GM15510 (cell line): ENCODE results near the gene SRSF10.

Source experiments
- POLR2A ChIP-seq: IDR thresholded peaks from 3 replicates; pipeline ENCODE4 v1.6.1; 2011; ENCODE audit warnings: borderline replicate concordance; ENCODE audit not compliant: insufficient read length; ENCODE audit errors: extremely low read depth

SRSF10 gene

DNA sequence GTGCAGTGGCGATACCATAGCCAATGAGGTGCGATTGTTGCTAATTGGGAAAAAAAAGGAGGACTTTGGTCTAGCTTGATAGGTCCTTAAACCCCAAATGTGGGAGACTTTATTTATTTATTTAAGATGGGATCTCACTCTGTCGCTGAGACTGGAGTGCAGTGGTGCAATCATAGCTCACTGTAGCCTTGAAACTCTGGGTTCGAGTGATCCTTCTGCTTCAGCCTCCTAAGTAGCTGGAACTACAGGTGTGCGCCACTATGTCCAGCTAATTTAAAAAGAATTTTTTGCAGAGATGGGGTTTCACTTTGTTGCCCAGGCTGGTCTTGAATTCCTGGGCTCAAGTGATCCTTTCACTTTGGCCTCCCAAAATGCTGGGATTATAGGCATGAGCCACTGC lies 24.0 kb upstream of the SRSF10 start:
- no peak for TF ChIP-seq POLR2A

DNA sequence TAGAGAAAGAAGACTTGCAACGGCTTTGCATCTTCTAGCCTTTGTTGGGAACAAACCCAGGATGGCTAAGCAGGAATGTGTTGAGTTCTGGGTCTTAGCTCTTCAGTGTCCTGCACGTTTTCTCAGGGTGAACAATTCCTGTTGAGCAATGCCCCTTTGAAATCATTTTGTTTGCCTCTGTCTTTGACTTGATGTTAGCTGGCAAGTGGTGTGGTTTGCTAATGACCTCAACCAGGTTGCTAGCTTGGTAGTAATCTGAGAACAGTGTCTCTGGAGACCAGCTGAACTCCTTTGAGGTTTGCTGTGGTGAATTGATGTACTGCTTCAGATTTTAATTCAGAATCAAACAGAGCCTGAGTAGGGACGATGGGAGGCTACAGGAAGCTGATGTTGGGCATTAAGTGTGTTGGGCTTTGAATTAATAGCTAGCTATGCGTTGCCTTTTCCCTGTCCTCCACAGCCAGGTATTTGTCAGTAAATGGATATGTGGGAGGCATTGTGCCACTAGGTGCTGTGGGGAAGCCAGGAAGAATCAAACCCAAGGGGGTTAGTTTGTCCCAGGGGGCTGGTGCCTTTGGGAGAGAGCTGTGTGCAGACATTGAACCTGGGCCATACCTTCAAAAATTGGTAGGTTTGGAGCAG lies 23.3 kb upstream of the SRSF10 start:
- no peak for TF ChIP-seq POLR2A

DNA sequence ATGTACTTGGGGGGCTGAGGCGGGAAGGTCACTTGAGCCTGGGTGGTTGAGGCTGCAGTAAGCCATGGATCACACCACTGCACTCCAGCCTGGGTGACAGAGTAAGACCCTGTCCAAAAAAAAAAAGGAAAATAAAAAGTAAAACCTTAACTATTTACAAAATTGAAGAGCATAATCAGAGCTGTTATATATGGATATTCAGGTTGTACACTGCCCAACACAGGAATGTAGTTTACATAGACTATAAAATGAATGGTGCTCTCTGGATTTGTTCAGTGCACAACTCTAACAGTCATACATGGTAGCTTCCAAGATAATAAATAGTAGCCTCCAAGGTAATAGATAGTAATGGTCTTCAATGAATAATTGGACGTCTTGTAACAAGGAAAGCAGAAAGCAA lies 22.6 kb upstream of the SRSF10 start:
- no peak for TF ChIP-seq POLR2A

DNA sequence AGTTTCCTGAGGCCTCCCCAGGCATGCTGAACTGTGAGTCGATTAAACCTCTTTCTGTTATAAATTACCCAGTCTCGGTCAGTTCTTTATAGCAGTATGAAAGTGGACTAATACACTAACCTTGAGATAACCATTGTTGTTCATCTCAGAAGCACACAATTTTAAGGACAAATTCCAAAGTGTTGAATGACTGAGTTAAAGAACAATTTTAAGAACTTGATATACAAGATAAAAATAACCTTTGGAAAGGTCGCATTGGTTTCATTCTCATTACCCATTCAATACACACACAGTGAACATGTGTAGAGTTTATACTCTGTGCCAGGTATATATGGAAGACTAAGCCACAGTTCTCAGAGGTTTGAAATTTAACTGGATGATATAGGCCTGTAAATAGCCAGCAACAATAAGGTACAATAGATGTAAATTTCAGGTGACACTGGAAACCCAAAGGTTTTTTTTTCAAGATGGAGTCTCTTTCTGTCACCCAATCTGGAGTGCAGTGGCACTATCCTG lies 19.1 kb upstream of the SRSF10 start:
- TF ChIP-seq POLR2A: no peak

DNA sequence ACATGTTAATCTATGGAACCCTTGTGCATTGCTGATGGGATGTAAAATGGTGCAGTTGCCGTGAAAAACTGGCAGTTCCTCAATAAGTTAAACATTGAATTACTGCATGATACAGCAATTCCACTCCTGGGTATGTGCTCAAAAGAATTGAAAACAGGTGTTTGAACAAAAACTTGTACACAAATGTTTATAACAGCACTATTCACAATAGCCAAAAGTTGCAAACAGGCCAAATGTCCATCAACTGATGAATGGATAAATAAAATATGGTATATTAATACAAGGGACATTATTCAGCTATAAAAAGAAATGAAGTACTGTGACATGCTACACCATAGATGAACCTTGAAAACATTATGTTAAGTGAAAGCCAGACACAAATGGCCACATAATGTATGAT lies 17.7 kb upstream of the SRSF10 start:
- TF ChIP-seq POLR2A: no peak

DNA sequence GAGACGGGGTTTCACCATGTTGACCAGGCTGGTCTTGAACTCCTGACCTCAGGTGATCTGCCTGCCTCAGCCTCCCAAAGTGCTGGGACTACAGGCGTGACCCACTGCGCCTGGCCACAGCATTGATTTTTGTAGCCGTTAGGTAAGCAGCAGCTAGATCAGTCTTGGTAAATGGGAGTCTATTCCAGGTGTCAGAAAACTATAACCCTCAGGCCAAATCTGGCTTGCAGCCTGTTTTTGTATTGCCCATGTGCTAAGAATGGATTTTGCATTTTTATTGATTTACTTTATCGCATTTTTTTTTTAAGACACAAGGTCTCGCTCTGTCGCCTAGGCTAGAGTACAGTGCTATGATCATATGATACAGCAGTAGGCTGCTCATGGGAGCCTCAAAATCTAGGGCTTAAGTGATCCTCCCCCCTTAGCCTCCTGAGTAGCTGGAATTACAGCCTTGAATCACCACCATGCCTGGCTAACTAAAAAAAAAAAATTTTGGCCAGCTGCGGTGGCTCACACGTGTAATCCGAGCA lies 16.6 kb upstream of the SRSF10 start:
- TF ChIP-seq POLR2A: no peak

DNA sequence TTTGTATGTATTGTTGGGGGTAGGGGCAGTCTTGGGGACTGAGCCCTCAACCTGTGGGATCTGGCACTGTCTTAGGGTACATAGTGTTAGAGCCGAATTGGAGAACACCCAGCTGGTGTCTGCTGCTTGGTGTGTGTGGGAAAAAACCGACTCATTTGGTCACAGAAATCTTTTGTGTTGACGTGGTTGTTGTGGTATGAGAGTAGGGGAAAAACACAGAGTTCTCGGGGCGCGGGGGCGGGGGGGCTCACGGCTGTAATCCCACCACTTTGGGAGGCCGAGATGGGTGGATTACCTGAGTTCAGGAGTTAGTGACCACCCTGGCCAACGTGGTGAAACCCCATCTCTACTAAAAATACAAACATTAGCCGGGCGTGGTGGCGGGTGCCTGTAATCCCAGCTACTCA lies 15.3 kb upstream of the SRSF10 start:
- TF ChIP-seq POLR2A: no peak

DNA sequence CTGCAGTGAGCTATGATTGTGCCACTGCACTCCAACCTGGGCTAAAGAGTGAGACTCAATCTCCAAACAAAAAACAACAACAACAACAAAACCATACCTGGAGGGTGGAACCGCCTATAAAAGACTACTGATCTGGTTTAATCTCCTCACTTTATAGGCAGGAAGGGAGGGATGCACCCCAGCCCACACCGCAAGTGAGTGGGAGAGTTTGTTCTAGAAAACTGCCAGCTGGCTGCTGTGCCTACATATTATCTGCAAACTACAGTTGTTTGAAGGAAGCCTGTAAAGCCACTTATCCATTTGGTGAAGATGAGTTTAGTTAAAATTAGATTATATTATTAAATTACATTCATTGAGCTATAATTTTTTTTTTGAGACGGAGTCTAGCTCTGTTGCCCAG lies 9.1 kb upstream of the SRSF10 start:
- TF ChIP-seq POLR2A: no peak

DNA sequence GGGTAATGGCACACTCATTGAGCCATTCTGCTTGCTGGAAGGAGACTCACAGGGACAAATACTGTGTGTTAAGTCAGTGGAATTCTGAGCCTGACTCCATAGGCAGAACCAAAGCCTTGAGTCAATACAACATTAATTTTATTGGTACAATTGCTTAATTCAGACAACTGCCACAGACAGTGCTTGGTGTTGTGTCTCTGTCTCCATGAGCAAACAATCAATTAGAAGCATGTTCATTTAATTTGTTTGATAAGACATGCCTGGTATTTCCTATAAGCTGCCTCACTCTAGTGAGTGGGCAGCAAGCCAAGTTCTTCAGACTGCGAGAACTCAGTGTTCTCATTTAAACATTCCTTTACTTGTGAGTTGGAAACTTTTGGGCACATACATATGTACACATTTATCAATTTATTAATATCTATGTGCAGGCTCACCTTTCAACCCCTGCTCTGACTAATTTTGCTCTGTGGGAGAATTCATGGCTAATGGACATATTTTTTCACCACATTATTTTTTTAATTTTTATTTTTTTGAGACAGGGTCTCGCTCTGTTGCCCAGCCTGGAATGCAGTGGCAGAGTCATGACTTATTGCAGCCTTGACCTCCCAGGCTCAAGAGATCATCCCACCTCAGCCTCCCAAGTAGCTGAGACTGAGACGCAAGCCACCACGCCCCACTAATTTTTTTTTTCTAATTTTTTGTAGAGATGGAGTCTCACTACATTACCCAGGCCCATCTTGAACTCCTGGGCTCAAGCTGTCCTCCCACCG lies 4.5 kb upstream of the SRSF10 start:
- no peak for TF ChIP-seq POLR2A

DNA sequence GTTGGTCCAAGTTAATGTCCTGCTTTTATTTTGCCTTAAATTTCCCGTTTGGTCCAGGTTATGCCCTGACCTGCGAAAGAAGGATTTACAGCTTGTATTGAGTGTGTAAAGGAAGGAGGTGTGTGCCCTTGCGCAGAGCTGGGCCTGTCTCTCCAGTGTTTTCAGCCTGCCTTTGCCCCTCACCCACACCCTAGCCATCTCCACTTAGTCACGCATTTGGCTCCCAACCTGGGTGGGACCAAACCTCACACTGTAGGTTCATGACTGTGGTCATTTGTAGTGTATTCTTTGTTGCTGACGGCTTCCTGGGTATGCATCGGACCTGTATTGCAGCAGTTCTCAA lies 572 bp upstream of the SRSF10 start:
- TF ChIP-seq POLR2A: no peak

DNA sequence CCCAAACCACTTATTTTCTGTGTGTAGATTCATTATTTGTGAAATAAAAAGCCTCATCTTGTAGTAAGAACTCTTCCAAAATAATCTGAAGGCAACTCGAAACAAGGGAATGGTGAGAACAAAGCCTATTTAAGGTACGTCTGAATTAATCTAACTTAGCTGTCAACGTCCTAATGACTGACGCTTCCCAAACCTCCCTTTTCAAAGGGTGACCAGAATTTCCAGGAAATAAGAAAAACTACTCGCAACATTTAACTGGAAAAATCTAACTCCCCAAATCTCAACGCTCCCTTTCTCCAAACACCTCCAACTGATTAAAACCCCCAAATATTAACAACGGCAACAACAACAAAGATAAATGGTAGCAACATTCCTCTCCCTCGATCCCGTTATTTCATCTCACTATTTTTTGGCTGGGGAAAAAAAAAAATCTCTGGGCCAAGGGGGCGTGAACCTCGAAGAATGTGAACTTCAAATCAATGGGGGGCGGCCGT lies 693 bp downstream of the SRSF10 start:
- TF ChIP-seq POLR2A: no peak

DNA sequence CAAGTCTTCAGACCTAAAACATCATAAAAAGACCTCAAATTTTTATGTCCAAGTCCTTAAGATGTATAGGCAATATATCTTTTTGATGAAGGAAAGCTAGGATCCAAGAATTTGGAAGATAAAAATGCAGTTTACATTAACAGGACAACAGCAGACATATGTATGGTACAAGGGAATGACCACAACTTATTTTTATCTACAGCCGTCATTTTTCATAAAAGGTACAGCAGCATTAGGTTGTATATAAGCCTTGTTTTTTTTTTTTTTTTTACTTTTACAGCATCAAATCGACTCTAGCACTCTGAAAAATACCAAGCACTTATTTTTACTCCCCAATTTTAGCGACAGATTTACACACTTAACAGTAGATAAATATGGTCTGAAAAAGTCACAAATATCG lies 1.3 kb downstream of the SRSF10 start:
- no peak for TF ChIP-seq POLR2A

DNA sequence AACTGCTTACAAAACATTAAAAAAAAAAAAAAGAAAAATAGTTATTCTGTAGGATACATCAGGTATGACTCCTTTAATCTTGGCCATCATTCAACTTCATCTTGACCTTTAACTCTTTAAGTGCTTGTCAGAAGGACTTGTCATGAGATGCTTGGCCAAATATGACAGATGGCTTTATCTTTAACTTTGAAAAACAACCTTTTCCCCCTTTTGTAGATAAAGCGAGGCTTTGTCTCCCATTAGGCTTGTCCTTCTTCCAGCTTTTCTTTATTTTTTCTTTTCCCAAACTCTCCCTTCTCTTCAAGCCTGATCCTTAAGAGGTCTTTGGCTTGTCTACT lies 2.3 kb downstream of the SRSF10 start:
- TF ChIP-seq POLR2A: no peak

DNA sequence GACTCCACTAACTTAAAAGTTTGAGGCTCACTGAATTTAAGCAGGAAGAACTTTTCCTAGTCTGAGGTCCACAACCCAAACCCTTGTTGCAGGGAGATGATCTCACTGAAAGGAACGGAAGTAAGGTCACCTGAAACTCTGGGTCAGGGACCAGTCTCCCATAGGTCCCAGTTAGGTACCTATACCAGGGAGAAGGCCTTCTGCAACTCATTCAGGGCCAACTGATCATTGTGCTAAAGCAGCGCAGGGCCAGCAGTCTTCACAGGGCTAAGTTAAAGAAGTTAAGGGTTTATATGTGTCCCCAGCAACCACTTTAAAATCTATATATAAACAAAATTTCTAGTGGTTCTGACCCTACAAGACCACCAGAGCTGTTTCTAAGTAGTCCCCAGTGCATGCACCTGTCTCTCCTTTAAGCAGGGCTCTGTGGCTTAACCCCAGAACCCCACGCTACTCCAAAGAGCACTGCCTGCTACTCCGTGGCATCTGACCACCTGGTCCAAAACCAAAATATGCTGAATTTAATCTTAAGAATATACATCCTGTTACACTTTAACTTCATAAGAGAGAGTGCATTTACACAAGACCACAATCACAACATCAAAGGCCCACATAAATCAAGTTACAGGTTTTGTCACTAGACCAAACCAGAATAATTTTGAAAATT lies 2.8 kb downstream of the SRSF10 start:
- TF ChIP-seq POLR2A: no peak

DNA sequence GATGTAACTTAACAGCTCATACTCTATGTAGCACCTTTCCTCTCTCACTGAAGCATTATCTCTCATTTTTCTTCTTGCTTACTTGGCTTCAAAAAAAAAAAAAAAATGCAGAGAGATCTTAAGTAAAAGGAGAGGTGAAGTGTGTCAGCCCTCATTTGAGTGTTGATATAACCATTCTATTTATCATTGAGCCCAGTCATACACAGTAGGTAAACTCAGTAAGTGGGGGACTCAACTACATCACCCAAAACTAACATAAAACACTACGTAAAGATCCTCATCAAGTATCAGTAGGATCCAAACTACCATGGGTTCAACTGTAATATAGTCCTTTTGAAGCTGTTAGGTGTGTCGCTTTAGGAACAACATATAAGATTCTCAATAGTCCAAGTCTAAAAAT lies 12.3 kb downstream of the SRSF10 start:
- no peak for TF ChIP-seq POLR2A
